HL-60 (cell line): ENCODE results near the gene IL10RA.

ENCODE experiments used
- CTCF ChIP-seq: IDR thresholded peaks from one replicate; pipeline ENCODE4 v1.5.1; 2011; ENCODE audit warnings: low read length, control low read depth, inconsistent platforms; ENCODE audit not compliant: insufficient read depth
- GABPA ChIP-seq: IDR thresholded peaks from 2 replicates; pipeline ENCODE4 v1.6.1; 2012; ENCODE audit warnings: low read depth
- POLR2AphosphoS5 ChIP-seq: IDR thresholded peaks from 2 replicates; pipeline ENCODE4 v1.6.1; 2012; ENCODE audit warnings: low read depth

- TF ChIP-seq CTCF (no peak), GABPA (no peak), POLR2AphosphoS5 (no peak)
Measured at GRCh38 chr11:118005224-118006152, 19.3 kb downstream of the IL10RA start.
